K562 (cell line): ENCODE results near the gene STK11. TPM values are rescaled to one million over a fixed set of nuclear protein-coding genes. Genes with fewer than 3 reads are reported as not detected.
A peak's percentile ranks its signal among the peaks of the same experiment; 100 is the strongest.

Experiments
- CHD7 ChIP-seq: fragments of 200-600 bp; sonication (generic); IDR thresholded peaks from one replicate; pipeline ENCODE4 v1.6.1; 2012; ENCODE audit warnings: mild to moderate bottlenecking, low read depth, low read length, inconsistent platforms
- KLF10 ChIP-seq: fragments of 250-450 bp; sonication (Bioruptor Pico); IDR thresholded peaks from 2 replicates; pipeline ENCODE4 v1.6.1; 2021; ENCODE audit warnings: matching md5 sums
- MTF1 ChIP-seq: fragments of 250-450 bp; sonication (Bioruptor Pico); IDR thresholded peaks from 2 replicates; pipeline ENCODE4 v1.9.0; 2021; ENCODE audit warnings: moderate library complexity, mild to moderate bottlenecking, inconsistent platforms, borderline replicate concordance
- MYC ChIP-seq, 2 experiments: fragments of 250-450 bp in 1 of 2; sonication (Bioruptor Pico) in 1 of 2; IDR thresholded peaks; 2 replicates each; pipeline versions ENCODE4 v1.5.1 to v1.6.1; 2012 to 2021; ENCODE audit warnings: low read depth in 2 of 2, borderline replicate concordance in 1 of 2, improper control_type of control experiment in 1 of 2, low read length in 1 of 2, mild to moderate bottlenecking in 1 of 2, moderate library complexity in 1 of 2
- SMARCB1 ChIP-seq: IDR thresholded peaks from 2 replicates; pipeline ENCODE4 v1.6.1; 2011; ENCODE audit warnings: improper control_type of control experiment, low read depth; ENCODE audit not compliant: insufficient read length
- ZMIZ1 ChIP-seq, 2 experiments: fragments of 150-350 bp in 1 of 2; IDR thresholded peaks; 2 replicates each; pipeline ENCODE4 v1.6.1; 2012 to 2016; ENCODE audit warnings: low read depth in 2 of 2, low read length in 2 of 2, mild to moderate bottlenecking in 1 of 2, moderate library complexity in 1 of 2
- ZNF282 ChIP-seq: sonication (generic); formaldehyde crosslinking; IDR thresholded peaks from 2 replicates; pipeline ENCODE4 v1.8.1; 2023; ENCODE audit warnings: missing genetic modification reagents
- ZNF316 ChIP-seq: fragments of 450-650 bp; IDR thresholded peaks from 2 replicates; pipeline ENCODE4 v1.6.1; 2016
- ZNF445 ChIP-seq: fragments of 250-450 bp; sonication (Bioruptor Pico); IDR thresholded peaks from 2 replicates; pipeline ENCODE4 v1.4.0; 2020; ENCODE audit warnings: low read depth, mild to moderate bottlenecking, moderate library complexity
- ZNF551 ChIP-seq: fragments of 250-450 bp; sonication (Bioruptor Pico); IDR thresholded peaks from 2 replicates; pipeline ENCODE4 v1.5.0; 2021; ENCODE audit warnings: mild to moderate bottlenecking, moderate library complexity
- polyA plus RNA-seq, 8 experiments: library from polyadenylated mRNA; depleted of rRNA in 4 of 8; stranded (reverse) in 5 of 8; unstranded in 3 of 8; fragments of >200 nt; fragmentation: Nextera tagmentation in 2 of 8; fragmentation: Illumina TruSeq in 1 of 8; extraction: Ambion mirVana in 2 of 8; extraction: Trizol in 1 of 8; gene quantifications; 2 replicates each; pipeline versions ENCODE4 v1.2.1 to v1.2.3, GENCODE V29; 2011 to 2014; ENCODE audit warnings: inconsistent platforms in 1 of 8, missing spikeins in 1 of 8
- total RNA-seq, 7 experiments: library from RNA; depleted of rRNA in 6 of 7; stranded (reverse); fragments of >200 nt in 6 of 7; fragmentation: Illumina TruSeq in 2 of 7; extraction: Trizol in 2 of 7; gene quantifications; 2 replicates each; pipeline versions ENCODE4 v1.2.1 to v1.2.3, GENCODE V29; 2011 to 2021; ENCODE audit warnings: low replicate concordance in 1 of 7

The STK11 gene
- total and polyA plus RNA-seq, 9 of the 15 experiments (the other 6 are each of a cell fraction or from before 2014, with no cell fraction given) = 0.15 to 96.5 (median 31.7) TPM

GRCh38 chr19:1205114-1206099, at the start of gene STK11 (continued):
- TF ChIP-seq CHD7 = no peak
- TF ChIP-seq ZNF316 = no peak
- TF ChIP-seq ZNF445 = no peak
- TF ChIP-seq ZNF551 (CRISPR knock-in tag) = no peak
- no peak for TF ChIP-seq ZNF282 (CRISPR knock-in tag)
- no peak for TF ChIP-seq SMARCB1
- TF ChIP-seq MTF1 (CRISPR knock-in tag) = no peak
- no peak for TF ChIP-seq ZMIZ1 (IDR thresholded peaks at IDR 0.05; ENCODE audit: low read depth in 2 of 2, low read length in 2 of 2)
- TF ChIP-seq KLF10 (CRISPR knock-in tag) = no peak
- 0 out of 2 replicates have a peak, but pooled peaks have one; percentile 32 for TF ChIP-seq MYC (IDR thresholded peaks at IDR 0.05; ENCODE audit: low read depth, low read length)
- no peak for TF ChIP-seq MYC (CRISPR knock-in tag; IDR thresholded peaks at IDR 0.05; ENCODE audit: borderline replicate concordance, low read depth)
